SK-N-MC (cell line): ENCODE results near the gene TMEM190.

Experiments
- EZH2 ChIP-seq: fragments of 200-600 bp; sonication (generic); IDR thresholded peaks from one replicate; pipeline ENCODE4 v1.6.1; 2017; ENCODE audit warnings: antibody characterized with exemption
- POLR2AphosphoS5 ChIP-seq: IDR thresholded peaks from 2 replicates; pipeline ENCODE4 v1.6.1; 2012; ENCODE audit warnings: mild to moderate bottlenecking, low read depth, low read length, borderline replicate concordance

DNA sequence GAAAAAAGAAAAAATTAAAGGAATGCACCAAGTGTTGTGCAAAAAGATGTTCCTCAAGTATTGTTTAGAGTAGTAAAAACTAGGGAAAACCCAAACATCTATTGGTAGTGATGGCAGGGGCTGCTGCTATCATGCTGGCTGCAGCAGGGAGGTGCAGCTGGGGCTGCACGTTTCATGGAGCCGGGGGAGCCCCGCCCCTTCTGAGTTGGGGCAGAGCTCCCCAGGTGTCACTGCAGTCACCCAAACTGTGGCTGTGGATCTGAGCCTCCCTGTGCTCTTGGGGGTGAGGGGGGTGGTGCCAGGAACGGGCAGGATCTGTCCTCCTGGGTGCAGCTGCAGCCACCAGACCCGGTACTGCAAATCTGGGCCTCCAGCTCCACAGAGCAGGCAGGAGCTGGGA is 42.5 kb downstream of the TMEM190 start:
- TF ChIP-seq POLR2AphosphoS5 (no peak), EZH2 (no peak)
